GM21723 (cell line): ENCODE results near the gene TFF3.

Source experiments
- ATAC-seq: cut with Tn5 transposase; IDR thresholded peaks from one replicate; pipeline ENCODE4 v1.9.1; 2021; ENCODE audit warnings: mild to moderate bottlenecking, moderate library complexity; ENCODE audit not compliant: unreplicated experiment

The TFF3 gene

GRCh38 chr21:42291751-42292562, 23.3 kb downstream of the TFF3 start:
- ATAC-seq, result no peak

- no peak for ATAC-seq
Observed at GRCh38 chr21:42291003-42291750, 24.0 kb downstream of the TFF3 start.

GRCh38 chr21:42290505-42290904, 24.7 kb downstream of the TFF3 start:
- no peak for ATAC-seq

- no peak for ATAC-seq
Observed at GRCh38 chr21:42289926-42290325, 25.3 kb downstream of the TFF3 start.

GRCh38 chr21:42288962-42289361, 26.2 kb downstream of the TFF3 start:
- no peak for ATAC-seq

- no peak for ATAC-seq
Observed at GRCh38 chr21:42287193-42288083, 27.8 kb downstream of the TFF3 start.

GRCh38 chr21:42286416-42286815, 28.8 kb downstream of the TFF3 start:
- ATAC-seq, result no peak

- ATAC-seq, result no peak
Observed at GRCh38 chr21:42285569-42286245, 29.5 kb downstream of the TFF3 start.

GRCh38 chr21:42282715-42283114, 32.5 kb downstream of the TFF3 start:
- no peak for ATAC-seq

- no peak for ATAC-seq
Observed at GRCh38 chr21:42282021-42282420, 33.2 kb downstream of the TFF3 start.

GRCh38 chr21:42281181-42281680, 34.0 kb downstream of the TFF3 start:
- no peak for ATAC-seq

GRCh38 chr21:42280356-42281180, 34.6 kb downstream of the TFF3 start:
- no peak for ATAC-seq

- no peak for ATAC-seq
Observed at GRCh38 chr21:42279888-42280287, 35.3 kb downstream of the TFF3 start.

GRCh38 chr21:42279341-42279871, 35.8 kb downstream of the TFF3 start:
- ATAC-seq, result no peak

GRCh38 chr21:42278451-42279149, 36.6 kb downstream of the TFF3 start:
- no peak for ATAC-seq

- no peak for ATAC-seq
Observed at GRCh38 chr21:42277593-42277992, 37.6 kb downstream of the TFF3 start.

GRCh38 chr21:42276526-42277154, 38.6 kb downstream of the TFF3 start:
- no peak for ATAC-seq

- ATAC-seq, result no peak
Observed at GRCh38 chr21:42276076-42276475, 39.1 kb downstream of the TFF3 start.
